ENCODE results near the gene FNDC5. TPM values are rescaled to one million over a fixed set of nuclear protein-coding genes. Genes with fewer than 3 reads are reported as not detected.
A peak's percentile ranks its signal among the peaks of the same experiment; 100 is the strongest.

FNDC5 gene
- total and polyA plus RNA-seq, 2 of the 13 experiments (the other 11 are each of a cell fraction or from before 2014, with no cell fraction given), result 1.4 to 3.1 TPM

DNA sequence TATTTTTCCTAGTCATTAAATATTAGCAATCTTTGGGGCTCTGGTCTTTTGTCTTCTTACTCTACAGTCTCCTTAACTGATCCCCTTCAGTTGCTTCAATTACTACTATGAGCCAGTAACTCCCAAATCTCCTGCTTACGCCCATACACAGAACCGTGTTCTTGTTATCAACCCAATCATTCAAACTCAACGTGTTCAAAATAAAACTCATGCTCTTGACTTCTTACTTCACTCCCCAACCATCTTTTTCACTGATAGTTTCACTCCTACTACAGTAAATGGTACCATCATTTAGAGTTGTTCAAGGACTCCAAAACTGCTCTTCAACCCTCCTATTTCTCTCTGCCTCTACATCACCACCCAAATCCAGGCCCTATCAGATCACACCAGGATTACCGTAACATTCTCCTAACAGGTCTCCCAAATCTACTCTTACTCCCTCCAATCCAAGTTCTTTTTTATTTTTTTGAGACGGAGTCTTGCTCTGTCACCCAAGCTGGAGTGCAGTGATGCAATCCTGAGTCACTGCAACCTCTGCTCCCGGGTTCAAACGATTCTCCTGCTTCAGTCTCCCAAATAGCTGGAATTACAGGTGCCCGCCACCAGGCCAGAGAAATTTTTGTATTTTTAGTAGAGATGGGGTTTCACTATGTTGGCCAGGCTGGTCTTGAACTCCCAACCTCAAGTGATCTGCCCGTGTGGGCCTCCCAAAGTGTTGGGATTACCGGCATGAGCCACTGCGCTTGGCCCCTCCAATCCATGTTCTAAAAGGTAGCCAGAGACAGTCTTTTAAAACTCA lies 56.6 kb downstream of the FNDC5 start (continued):
- TF ChIP-seq POLR2AphosphoS2 (IDR thresholded peaks at IDR 0.05; ENCODE audit: low read depth, low read length) (no peak), ZNF761 (CRISPR knock-in tag; conservative IDR thresholded peaks at IDR 0.05) (no peak), BRCA1 (CRISPR knock-in tag; IDR thresholded peaks at IDR 0.05) (no peak), KLF12 (CRISPR knock-in tag; IDR thresholded peaks at IDR 0.05; ENCODE audit: borderline replicate concordance) (no peak), YEATS2 (CRISPR knock-in tag; IDR thresholded peaks at IDR 0.05; ENCODE audit: borderline replicate concordance) (0 out of 2 replicates have a peak, but pooled peaks have one; percentile 33), FOSL1 (CRISPR knock-in tag; IDR thresholded peaks at IDR 0.05; ENCODE audit: borderline replicate concordance) (peak; percentile 81; the same call in 1 of the 2 replicates)
- TF ChIP-seq, protein P1, sequence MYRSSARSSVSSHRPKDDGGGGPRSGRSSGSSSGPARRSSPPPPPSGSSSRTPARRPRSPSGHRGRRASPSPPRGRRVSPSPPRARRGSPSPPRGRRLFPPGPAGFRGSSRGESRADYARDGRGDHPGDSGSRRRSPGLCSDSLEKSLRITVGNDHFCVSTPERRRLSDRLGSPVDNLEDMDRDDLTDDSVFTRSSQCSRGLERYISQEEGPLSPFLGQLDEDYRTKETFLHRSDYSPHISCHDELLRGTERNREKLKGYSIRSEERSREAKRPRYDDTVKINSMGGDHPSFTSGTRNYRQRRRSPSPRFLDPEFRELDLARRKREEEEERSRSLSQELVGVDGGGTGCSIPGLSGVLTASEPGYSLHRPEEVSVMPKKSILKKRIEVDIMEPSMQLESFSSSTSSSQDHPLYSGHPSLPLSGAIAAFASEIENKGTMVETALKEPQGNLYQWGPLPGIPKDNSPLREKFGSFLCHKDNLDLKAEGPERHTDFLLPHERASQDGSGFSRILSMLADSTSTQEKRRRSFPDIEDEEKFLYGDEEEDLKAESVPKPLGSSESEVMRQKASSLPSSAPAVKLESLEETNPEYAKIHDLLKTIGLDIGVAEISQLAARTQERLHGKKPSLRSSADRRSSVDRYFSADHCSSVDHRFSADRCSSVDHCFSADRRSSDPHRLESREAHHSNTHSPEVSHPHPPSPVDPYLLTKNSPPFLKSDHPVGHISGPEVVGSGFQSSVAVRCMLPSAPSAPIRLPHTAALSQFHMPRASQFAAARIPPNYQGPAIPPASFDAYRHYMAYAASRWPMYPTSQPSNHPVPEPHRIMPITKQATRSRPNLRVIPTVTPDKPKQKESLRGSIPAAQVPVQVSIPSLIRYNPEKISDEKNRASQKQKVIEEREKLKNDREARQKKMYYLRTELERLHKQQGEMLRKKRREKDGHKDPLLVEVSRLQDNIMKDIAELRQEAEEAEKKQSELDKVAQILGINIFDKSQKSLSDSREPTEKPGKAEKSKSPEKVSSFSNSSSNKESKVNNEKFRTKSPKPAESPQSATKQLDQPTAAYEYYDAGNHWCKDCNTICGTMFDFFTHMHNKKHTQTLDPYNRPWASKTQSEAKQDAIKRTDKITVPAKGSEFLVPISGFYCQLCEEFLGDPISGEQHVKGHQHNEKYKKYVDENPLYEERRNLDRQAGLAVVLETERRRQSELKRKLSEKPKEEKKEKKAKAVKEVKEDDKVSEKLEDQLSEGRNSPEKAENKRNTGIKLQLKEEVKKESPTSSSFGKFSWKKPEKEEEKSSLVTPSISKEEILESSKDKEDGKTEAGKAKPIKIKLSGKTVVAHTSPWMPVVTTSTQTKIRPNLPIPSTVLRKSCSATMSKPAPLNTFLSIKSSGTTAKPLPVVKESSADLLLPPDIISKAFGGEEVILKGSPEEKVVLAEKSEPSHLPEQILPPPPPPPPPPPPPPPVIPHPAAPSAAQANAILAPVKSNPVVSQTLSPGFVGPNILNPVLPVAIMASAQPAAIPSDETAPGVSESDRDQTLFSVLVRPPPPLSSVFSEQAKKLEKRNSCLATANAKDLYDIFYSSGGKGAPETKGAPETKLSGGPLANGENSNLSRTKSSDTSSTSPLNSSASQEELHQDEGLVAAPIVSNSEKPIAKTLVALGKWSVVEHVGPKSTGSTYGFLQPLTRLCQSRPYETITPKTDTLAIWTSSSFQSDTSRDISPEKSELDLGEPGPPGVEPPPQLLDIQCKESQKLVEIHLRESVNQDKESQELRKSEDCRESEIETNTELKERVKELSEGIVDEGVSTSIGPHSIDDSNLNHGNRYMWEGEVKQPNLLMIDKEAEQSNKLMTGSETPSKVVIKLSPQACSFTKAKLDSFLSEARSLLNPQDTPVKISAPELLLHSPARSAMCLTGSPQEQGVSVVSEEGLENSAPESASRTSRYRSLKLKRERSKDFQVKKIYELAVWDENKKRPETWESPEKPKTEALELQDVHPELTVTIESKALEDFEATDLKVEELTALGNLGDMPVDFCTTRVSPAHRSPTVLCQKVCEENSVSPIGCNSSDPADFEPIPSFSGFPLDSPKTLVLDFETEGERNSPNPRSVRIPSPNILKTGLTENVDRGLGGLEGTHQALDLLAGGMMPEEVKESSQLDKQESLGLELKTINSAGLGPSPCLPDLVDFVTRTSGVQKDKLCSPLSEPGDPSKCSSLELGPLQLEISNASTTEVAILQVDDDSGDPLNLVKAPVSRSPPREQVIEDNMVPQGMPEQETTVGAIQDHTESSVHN (CRISPR knock-in tag; IDR thresholded peaks at IDR 0.05), result no peak
- TF ChIP-seq, protein P2, sequence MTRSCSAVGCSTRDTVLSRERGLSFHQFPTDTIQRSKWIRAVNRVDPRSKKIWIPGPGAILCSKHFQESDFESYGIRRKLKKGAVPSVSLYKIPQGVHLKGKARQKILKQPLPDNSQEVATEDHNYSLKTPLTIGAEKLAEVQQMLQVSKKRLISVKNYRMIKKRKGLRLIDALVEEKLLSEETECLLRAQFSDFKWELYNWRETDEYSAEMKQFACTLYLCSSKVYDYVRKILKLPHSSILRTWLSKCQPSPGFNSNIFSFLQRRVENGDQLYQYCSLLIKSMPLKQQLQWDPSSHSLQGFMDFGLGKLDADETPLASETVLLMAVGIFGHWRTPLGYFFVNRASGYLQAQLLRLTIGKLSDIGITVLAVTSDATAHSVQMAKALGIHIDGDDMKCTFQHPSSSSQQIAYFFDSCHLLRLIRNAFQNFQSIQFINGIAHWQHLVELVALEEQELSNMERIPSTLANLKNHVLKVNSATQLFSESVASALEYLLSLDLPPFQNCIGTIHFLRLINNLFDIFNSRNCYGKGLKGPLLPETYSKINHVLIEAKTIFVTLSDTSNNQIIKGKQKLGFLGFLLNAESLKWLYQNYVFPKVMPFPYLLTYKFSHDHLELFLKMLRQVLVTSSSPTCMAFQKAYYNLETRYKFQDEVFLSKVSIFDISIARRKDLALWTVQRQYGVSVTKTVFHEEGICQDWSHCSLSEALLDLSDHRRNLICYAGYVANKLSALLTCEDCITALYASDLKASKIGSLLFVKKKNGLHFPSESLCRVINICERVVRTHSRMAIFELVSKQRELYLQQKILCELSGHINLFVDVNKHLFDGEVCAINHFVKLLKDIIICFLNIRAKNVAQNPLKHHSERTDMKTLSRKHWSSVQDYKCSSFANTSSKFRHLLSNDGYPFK (CRISPR knock-in tag; IDR thresholded peaks at IDR 0.05; ENCODE audit: borderline replicate concordance), result no peak
- TF ChIP-seq, protein P3, sequence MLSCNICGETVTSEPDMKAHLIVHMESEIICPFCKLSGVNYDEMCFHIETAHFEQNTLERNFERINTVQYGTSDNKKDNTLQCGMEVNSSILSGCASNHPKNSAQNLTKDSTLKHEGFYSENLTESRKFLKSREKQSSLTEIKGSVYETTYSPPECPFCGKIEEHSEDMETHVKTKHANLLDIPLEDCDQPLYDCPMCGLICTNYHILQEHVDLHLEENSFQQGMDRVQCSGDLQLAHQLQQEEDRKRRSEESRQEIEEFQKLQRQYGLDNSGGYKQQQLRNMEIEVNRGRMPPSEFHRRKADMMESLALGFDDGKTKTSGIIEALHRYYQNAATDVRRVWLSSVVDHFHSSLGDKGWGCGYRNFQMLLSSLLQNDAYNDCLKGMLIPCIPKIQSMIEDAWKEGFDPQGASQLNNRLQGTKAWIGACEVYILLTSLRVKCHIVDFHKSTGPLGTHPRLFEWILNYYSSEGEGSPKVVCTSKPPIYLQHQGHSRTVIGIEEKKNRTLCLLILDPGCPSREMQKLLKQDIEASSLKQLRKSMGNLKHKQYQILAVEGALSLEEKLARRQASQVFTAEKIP (CRISPR knock-in tag; IDR thresholded peaks at IDR 0.05; ENCODE audit: borderline replicate concordance), result no peak
- TF ChIP-seq, protein P4, sequence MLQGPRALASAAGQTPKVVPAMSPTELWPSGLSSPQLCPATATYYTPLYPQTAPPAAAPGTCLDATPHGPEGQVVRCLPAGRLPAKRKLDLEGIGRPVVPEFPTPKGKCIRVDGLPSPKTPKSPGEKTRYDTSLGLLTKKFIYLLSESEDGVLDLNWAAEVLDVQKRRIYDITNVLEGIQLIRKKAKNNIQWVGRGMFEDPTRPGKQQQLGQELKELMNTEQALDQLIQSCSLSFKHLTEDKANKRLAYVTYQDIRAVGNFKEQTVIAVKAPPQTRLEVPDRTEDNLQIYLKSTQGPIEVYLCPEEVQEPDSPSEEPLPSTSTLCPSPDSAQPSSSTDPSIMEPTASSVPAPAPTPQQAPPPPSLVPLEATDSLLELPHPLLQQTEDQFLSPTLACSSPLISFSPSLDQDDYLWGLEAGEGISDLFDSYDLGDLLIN (CRISPR knock-in tag; IDR thresholded peaks at IDR 0.05; ENCODE audit: borderline replicate concordance), result no peak
- TF ChIP-seq, protein P5, sequence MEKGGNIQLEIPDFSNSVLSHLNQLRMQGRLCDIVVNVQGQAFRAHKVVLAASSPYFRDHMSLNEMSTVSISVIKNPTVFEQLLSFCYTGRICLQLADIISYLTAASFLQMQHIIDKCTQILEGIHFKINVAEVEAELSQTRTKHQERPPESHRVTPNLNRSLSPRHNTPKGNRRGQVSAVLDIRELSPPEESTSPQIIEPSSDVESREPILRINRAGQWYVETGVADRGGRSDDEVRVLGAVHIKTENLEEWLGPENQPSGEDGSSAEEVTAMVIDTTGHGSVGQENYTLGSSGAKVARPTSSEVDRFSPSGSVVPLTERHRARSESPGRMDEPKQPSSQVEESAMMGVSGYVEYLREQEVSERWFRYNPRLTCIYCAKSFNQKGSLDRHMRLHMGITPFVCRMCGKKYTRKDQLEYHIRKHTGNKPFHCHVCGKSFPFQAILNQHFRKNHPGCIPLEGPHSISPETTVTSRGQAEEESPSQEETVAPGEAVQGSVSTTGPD (CRISPR knock-in tag; IDR thresholded peaks at IDR 0.05), result no peak
